ENCODE measurements around the gene NCAM1.

DNA sequence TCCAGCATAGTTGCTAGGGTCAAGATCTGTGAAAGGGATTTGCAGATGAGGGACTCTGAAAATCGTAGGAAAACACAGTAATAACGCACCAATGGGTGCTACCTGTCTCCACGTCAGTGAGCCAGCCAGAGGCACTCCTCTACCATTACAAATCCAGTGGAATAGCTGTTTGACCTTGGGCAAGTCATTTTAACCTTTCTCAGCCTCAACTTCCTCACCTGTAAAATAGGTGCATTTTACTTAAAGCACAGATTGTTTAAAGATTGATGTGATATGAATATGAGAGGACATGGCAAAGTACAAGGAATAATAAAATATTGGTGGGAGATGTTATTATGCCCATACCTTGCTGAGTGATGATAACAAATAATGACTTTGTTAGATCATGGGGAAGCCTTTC lies 205.1 kb downstream of the NCAM1 start:
- TF ChIP-seq, protein P1, sequence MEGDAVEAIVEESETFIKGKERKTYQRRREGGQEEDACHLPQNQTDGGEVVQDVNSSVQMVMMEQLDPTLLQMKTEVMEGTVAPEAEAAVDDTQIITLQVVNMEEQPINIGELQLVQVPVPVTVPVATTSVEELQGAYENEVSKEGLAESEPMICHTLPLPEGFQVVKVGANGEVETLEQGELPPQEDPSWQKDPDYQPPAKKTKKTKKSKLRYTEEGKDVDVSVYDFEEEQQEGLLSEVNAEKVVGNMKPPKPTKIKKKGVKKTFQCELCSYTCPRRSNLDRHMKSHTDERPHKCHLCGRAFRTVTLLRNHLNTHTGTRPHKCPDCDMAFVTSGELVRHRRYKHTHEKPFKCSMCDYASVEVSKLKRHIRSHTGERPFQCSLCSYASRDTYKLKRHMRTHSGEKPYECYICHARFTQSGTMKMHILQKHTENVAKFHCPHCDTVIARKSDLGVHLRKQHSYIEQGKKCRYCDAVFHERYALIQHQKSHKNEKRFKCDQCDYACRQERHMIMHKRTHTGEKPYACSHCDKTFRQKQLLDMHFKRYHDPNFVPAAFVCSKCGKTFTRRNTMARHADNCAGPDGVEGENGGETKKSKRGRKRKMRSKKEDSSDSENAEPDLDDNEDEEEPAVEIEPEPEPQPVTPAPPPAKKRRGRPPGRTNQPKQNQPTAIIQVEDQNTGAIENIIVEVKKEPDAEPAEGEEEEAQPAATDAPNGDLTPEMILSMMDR (conservative IDR thresholded peaks at IDR 0.05 in 1 of 2, IDR thresholded peaks at IDR 0.05 in 1 of 2; ENCODE audit: low read depth in 1 of 2, low read length in 2 of 2), result no peak
- no peak for TF ChIP-seq EZH2 (IDR thresholded peaks at IDR 0.05; ENCODE audit: low read length, missing control alignments)

Data from fibroblast of lung (primary cell).